ENCODE data around the gene MAPKAP1. TPM values are rescaled to one million over a fixed set of nuclear protein-coding genes. Genes with fewer than 3 reads are reported as not detected.

Gene MAPKAP1
- total and polyA plus RNA-seq, 8 donors: 32.7 to 212 (median 78.2) TPM

GRCh38 chr9:125487842-125488241 is 219.2 kb downstream of the MAPKAP1 start:
- 50 to 100% (median 53%) methylated on average over 2 of the region's 2 CpGs for WGBS, 5 donors
- TF ChIP-seq POLR2A (IDR thresholded peaks at IDR 0.05) (no peak), EP300 (IDR thresholded peaks at IDR 0.05) (no peak), CTCF (IDR thresholded peaks at IDR 0.05) (no peak), POLR2AphosphoS5 (IDR thresholded peaks at IDR 0.05) (no peak)
- Histone ChIP-seq H3K36me3 (peaks cover 0 to 9% (median 4%) of the 10 kb centered on the region in 4 donors), H3K9me3 (no peaks in the 10 kb centered on the region), H3K27me3 (no peaks in the 10 kb centered on the region), H3K27ac (no peak overlapping the region), H3K4me1 (peaks cover 0 to 37% (median 21%) of the 10 kb centered on the region in 4 donors), H3K4me3 (no peak overlapping the region)
- intact Hi-C loops (cut with DNase I; ENCODE audit: low total_unique reads): no loop called here
- DNase-seq: no peak

- DNase-seq: no peak
- Histone ChIP-seq H3K4me3 (no peak overlapping the region), H3K4me1 (peaks cover 0 to 36% (median 21%) of the 10 kb centered on the region in 4 donors), H3K36me3 (peaks cover 2 to 13% (median 7%) of the 10 kb centered on the region in 4 donors), H3K9me3 (no peaks in the 10 kb centered on the region), H3K27ac (peak overlapping the region in 3 of 5 donors; percentile 7 to 79 (median 73)), H3K27me3 (no peaks in the 10 kb centered on the region)
- intact Hi-C loops (cut with DNase I; ENCODE audit: low total_unique reads): no loop called here
- 82 to 90% (median 88%) methylated on average over 5 of the region's 5 CpGs for WGBS, 5 donors
- TF ChIP-seq CTCF (IDR thresholded peaks at IDR 0.05) (no peak), POLR2AphosphoS5 (IDR thresholded peaks at IDR 0.05) (peak in 1 of 3 donors; percentile 9)
Measured at GRCh38 chr9:125486576-125486975, 220.4 kb downstream of the MAPKAP1 start.

- 76 to 91% (median 87%) methylated on average over 3 of the region's 3 CpGs for WGBS, 5 donors
- no peak for TF ChIP-seq EP300 (IDR thresholded peaks at IDR 0.05)
- TF ChIP-seq POLR2A (IDR thresholded peaks at IDR 0.05): no peak
- no peak for TF ChIP-seq CTCF (IDR thresholded peaks at IDR 0.05)
- no peak for TF ChIP-seq POLR2AphosphoS5 (IDR thresholded peaks at IDR 0.05)
- H3K27ac ChIP-seq: peak overlapping the region in 4 of 5 donors; percentile 7 to 79 (median 44)
- DNase-seq: no peak
- intact Hi-C loops (cut with DNase I; ENCODE audit: low total_unique reads): no loop called here
- no peak overlapping the region for H3K4me3 ChIP-seq
- H3K36me3 ChIP-seq: peaks cover 3 to 18% (median 10%) of the 10 kb centered on the region in 4 donors
- no peaks in the 10 kb centered on the region for H3K9me3 ChIP-seq
- peaks cover 0 to 36% (median 21%) of the 10 kb centered on the region in 4 donors for H3K4me1 ChIP-seq
- H3K27me3 ChIP-seq: no peaks in the 10 kb centered on the region
Measured at GRCh38 chr9:125486152-125486508, 220.9 kb downstream of the MAPKAP1 start.

GRCh38 chr9:125485471-125486151 is 221.4 kb downstream of the MAPKAP1 start:
- no peak for DNase-seq
- intact Hi-C loops (cut with DNase I; ENCODE audit: low total_unique reads): no loop called here

More at GRCh38 chr9:125485471-125486151, 221.4 kb downstream of the MAPKAP1 start:
- TF ChIP-seq CTCF (IDR thresholded peaks at IDR 0.05) (no peak), EP300 (IDR thresholded peaks at IDR 0.05) (no peak), POLR2A (IDR thresholded peaks at IDR 0.05) (no peak), POLR2AphosphoS5 (IDR thresholded peaks at IDR 0.05) (no peak)
- Histone ChIP-seq H3K36me3 (peaks cover 3 to 21% (median 12%) of the 10 kb centered on the region in 4 donors), H3K27ac (peak overlapping the region in 4 of 5 donors; percentile 34 to 79 (median 66)), H3K4me3 (no peak overlapping the region), H3K9me3 (no peaks in the 10 kb centered on the region), H3K4me1 (peaks cover 0 to 36% (median 21%) of the 10 kb centered on the region in 4 donors), H3K27me3 (no peaks in the 10 kb centered on the region)
- WGBS, 5 donors: 81 to 95% (median 88%) methylated on average over 5 of the region's 5 CpGs

Data from stomach (tissue), 9 donors.